Stomach (tissue), 4 donors: ENCODE data around the gene CHERP.

ENCODE experiments used
- CTCF ChIP-seq, 7 experiments: fragments of 450-650 bp in 4 of 7; fragments of 200-600 bp in 3 of 7; sonication (generic) in 3 of 7; IDR thresholded peaks; one replicate each; pipeline ENCODE4 v1.5.1; 2016 to 2019; ENCODE audit warnings: antibody characterized with exemption in 7 of 7, control low read depth in 2 of 7, mild to moderate bottlenecking in 1 of 7
- POLR2AphosphoS5 ChIP-seq, 3 donors: sonication (generic); formaldehyde crosslinking; IDR thresholded peaks; one replicate each; pipeline ENCODE4 v1.6.1; 2016; ENCODE audit warnings: antibody characterized with exemption in 3 of 3

- TF ChIP-seq CTCF (IDR thresholded peaks at IDR 0.05) (no peak), POLR2AphosphoS5 (IDR thresholded peaks at IDR 0.05) (no peak)
These were observed 39.1 kb upstream of the CHERP start for GRCh38 chr19:16581145-16581970.
